GM20000 (cell line): ENCODE results near the gene RNF39.

ENCODE experiments used
- DNase-seq: peaks from one replicate; pipeline ENCODE4 v3.0.0; 2012; ENCODE audit warnings: low spot score
- CTCF ChIP-seq: IDR thresholded peaks from 2 replicates; pipeline ENCODE4 v1.5.1; 2012; ENCODE audit warnings: mild to moderate bottlenecking, control low read depth; ENCODE audit errors: extremely low read depth, missing control alignments

Gene RNF39

GRCh38 chr6:30112402-30112994, 36.9 kb upstream of the RNF39 start:
- TF ChIP-seq CTCF = no peak
- DNase-seq = no peak

DNA sequence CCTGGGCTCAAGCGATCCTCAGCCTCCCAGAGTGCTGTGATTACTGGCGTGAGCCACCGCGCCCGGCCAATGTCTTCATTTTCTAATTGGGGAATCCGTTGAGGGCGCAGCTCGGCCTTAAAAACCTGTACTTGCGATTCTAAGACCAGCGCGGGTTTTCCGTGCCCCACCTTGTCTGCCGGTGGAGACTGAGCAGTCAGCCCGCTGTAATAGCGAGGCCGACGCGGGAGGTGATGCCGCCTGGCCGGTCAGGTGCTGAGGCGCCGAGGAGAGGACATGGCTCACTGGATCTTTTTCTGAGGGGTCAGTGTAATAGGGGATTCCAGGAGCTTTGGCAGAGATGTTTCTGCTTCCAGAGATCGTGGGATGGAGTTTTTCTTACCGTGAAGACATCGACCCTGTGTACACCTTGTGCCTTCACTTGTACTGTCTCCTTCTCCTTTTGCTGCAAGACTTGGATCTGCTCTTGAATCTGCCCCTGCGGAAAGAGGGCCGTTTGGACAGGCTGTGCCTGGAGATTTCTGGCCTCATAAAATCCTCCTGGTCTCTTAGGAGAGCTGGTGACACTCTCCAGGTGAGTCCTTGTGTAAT, 35.8 kb upstream of the RNF39 start:
- TF ChIP-seq CTCF = no peak

DNA sequence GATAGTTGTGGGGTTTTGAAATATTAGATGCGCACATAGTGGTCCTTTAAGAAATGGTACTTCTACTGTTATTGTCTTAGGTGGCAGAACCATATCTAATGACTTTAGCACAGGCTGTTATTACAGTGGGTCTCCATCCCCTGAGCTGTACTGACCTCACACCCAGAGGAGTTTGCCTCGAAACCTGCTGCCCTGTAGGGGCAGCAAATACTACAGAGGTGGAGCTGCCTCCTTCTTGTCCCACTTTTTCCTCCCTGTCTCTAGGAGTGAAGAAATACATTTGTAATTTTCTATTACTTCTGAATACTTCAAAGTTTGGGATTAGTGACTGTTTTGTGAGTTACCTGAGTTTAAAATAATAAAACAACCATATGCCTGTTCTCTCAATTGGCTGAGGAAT, 29.1 kb upstream of the RNF39 start:
- no peak for DNase-seq
- no peak for TF ChIP-seq CTCF

More for the DNA sequence above, 35.8 kb upstream of the RNF39 start:
- DNase-seq = no peak

DNA sequence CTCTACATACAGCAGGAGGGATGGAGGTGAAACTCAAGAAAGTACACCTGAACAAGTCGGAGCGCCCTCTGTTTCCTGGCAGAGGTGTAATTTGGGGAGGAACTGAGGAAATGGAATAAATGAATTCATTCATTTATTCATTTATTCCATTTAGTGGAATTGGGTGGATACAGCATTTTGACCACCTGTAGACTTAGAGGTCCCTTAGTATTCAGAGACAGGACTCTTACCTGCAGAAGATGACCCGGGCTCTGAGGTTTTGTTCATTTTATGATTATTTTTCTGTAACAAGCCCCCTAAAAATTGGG, 28.3 kb upstream of the RNF39 start:
- DNase-seq = no peak
- TF ChIP-seq CTCF = no peak

- TF ChIP-seq CTCF = peak; percentile 95
- DNase-seq = peak; percentile 93
These were observed 27.7 kb upstream of the RNF39 start for GRCh38 chr6:30102970-30103871.

DNA sequence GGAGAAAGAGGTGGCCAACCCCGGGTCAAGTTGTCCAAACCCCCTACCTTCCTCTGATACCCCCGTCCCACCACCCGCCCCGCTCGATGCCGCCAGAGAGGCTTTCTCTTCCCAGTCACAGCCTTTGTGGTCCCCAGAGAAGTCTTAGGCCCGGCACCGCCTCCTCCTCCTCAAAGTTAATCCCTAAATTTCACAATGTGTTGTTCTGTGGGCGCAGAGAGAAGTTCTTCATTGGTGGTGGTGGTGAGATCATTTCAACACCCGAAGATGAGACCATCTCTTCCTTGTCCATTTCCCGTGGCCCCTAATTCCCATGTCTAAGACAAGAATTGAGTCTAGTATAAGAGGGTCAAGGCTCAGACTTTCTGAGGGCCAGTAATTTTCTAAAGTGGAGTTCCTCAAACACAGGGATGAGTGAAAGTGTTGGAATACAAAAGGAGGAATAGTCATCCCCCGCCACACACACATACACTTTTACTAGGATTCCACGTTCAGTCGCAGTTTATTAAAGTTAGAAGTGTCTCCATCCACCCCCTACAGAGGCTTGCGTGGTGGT, 26.9 kb upstream of the RNF39 start:
- DNase-seq = peak; percentile 26
- TF ChIP-seq CTCF = no peak
